HG02943 (cell line): ENCODE measurements around the gene CNBP.
"Not testable (repeated sequence)": the region's sequence is repeated elsewhere in the genome, so short reads cannot be mapped to it uniquely, and the experiment has no call there.

Source experiments
- ATAC-seq: cut with Tn5 transposase; IDR thresholded peaks from one replicate; pipeline ENCODE4 v1.9.1; 2021; ENCODE audit warnings: mild to moderate bottlenecking, low read depth, moderate library complexity; ENCODE audit not compliant: unreplicated experiment

The CNBP gene

DNA sequence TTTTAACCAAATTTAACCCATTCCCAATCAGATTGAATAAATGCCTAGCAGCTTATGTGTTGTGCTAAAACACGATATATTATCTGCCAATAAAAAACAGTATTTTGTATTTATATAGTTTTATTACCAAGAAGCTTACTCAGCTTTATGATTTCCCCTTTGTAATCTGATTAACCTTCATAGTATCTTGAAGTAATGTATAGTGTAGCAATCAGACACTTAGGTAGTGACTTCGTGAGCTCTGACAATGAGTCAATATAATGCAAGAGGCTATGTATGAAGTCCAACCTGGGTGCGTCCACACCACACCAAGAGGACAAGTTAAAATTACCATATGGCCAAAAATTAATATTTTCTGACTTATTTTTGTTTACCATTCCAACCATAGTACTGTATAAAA is 2.1 kb upstream of the CNBP start:
- no peak for ATAC-seq

DNA sequence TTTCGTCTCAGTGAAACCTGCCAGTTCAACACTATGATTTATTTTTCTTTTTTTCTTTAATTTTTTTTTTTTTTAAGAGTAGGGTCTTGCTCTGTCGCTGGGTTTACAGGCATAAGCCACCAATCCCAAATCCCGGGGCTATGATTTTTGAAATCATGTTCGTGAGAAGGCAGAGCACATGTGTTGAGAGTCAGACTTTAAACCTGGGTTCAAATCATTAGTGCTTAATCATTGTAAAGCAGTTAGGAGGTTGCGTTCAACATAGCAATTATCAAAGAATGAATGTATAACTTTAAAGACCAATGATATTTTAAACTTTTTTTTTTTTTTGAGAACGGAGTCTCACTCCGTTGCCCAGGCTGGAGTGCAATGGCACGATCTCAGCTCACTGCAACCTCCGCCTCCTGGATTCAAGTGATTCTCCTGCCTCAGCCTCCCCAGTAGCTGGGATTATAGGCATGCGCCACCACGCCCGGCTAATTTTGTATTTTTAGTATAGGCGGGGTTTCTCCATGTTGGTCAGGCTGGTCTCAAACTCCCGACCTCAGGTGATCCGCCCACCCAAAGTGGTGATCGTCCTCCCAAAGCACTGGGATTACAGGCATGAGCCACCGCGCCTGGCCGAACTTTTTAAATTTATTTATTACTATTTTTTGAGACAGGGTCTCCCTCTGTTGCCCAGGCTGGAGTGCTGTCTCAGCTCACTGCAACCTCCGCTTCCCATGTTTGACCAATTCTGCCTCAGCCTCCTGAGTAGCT is 1.3 kb upstream of the CNBP start:
- ATAC-seq: not testable (repeated sequence)

DNA sequence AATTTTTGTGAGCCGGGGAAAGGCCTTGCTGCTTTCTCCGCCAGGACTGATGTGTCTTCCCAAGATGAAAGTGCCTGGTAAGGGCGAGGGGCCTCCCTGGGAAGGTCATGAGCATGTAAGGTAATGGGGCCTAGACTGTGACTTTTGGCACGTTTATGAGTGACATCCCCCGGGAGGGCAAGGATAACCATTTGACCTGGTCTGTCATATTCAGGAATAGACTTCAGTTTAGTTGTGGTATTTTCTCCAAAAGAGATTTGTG is 631 bp upstream of the CNBP start:
- no peak for ATAC-seq

DNA sequence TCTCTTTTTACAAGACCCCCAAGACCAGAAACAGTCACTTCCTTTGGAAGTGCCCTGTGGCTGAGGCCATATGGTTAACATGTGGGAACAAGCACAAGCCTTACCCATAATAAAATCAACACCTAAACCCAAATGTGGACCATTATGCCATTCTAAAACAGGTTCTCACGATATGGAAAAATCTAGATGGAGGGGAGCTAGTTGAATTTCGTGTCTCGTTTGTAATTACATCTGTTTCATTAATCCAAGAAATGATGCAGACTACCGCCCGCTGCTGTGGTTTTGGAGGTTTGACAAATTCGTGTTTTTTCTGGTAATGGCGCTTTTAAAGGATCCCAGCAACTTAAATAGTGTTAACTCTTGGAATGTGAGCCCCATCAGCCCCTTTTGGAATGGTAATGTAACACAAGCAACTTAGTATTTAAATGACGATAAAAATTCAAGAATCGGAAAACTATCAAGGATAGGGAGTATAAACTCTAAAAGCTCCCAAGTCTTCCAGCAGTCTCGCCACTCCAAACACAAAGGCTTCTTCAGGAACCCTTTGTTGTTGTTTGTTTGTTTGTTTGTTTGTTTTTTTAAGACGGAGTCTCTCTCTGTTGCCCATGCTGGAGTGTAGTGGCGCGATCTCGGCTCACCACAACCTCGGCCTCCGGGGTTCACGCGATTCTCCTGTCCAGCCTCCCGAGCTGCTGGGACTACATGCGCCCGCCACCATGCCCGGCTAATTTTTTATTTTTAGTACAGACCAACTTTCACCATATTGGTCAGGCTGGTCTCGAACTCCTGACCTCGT is 1.1 kb downstream of the CNBP start:
- no peak for ATAC-seq

DNA sequence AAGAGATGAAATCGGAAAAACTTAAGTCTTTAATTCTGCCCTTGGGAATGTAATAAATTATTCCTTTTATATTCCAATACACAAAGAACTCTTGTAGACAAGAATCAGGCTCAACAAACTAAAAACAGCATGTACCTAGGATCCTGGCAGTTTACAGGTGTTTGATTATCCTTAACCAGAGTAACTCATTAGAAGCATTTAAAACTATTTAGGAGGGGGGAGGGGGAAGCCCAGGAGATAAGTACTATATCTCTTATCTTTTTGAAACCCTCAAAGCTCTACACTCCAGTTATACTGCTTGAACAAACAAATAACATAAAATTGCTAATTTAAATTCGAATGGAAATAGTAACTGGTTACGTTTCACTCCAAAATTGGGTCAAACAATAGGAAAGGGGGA is 1.9 kb downstream of the CNBP start:
- no peak for ATAC-seq

DNA sequence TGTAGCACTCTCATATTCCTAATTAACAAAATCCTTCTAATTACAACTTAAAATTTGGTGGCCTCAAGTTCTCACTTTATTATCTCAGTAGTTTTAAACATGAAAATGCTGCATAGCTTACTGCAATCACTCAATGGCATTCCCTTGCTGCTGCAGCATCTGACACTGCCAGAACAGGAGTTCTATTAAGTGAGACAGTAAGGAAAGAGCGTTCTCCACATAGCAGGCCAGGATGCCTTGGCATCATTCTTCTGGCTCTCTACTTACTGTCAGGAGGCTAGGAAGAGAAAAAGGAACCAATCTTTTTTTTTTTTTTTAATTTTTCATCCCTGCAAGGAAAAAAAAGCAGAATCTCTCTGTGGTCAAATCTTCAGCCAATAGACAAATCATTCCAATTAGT is 3.2 kb downstream of the CNBP start:
- no peak for ATAC-seq

DNA sequence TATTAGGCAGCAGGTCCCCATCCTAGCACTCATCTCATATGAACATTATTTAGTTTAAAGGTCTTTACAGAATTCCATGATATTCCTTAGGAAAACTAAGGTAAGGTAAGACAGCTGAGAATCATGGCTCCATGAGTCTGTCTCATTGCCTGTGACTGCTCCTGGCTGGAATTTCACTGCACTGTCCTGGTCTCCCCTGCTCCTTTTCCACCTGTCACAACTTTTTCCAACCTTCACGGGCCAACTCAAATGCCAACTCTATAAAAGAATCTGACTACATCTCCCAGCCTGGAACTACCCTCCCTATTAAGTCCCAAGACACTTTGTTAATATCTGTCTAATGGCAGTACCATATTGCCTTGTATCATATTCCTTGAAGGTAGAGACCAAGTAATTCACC is 7.6 kb downstream of the CNBP start:
- no peak for ATAC-seq

DNA sequence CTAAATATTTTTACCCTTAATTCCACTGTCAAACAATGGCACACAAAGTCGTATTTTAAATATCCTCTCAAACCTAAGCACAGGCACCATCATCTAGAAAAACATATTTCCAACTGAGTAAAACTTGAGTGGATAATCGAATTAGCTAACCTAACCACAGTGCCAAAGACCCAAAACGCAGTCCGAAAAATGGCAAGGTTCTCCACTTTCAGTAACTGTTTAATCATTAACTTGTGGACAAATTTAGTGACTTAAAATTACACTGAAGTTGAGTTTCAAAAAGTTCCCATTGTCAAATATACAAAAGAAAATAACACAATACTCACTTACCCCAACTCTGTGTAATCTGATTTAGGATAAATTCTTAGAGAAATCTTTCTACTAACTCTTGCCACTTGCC is 10.0 kb downstream of the CNBP start:
- ATAC-seq: no peak

DNA sequence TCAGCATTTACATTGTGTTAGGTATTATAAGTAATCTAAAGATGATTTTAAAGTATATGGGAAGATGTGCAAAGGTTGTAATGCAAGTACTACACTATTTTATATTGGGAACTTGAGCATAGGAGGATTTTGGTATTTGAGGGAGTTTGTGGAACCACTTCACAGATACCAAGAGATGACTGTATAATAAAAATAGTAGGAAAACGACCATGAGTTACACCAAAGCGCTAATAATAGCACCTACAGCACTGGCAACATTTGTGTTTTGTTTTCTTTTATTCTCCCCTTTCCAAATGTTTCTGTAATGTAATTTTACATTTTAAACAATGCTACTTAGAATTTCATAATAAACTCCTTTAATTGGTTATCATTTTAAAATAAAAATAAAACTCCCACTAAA is 10.5 kb downstream of the CNBP start:
- ATAC-seq: no peak

DNA sequence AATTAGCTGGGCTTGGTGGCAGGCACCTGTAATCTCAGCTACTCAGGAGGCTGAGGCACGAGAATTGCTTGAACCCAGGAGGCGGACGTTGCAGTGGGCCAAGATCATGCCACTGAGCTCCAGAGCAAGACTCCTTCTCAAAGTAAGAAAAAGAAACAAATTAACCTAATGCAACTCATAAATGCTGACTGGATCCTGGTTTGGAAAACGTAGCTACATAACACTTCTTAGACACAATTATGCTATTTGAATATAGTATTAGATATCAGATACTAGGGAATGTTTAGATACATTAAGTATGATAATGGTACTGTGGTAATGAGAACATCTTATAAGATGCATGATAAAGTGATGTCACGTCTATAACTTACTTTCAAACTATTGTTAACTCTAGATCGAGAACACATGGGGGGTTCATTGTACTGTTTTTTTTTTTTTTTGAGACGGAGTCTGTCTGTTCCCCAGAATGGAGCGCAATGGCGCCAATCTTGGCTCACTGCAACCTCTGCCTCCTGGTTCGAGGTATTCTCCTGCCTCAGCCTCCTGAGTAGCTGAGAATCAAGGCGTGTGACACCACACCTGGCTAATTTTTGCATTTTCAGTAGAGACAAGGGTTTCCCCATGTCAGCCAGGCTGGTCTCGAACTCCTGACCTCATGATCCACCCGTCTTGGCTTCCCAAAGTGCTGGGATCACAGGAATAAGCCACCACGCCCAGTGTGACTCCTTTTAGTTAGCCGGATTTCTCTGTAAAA is 16.9 kb downstream of the CNBP start:
- no peak for ATAC-seq

DNA sequence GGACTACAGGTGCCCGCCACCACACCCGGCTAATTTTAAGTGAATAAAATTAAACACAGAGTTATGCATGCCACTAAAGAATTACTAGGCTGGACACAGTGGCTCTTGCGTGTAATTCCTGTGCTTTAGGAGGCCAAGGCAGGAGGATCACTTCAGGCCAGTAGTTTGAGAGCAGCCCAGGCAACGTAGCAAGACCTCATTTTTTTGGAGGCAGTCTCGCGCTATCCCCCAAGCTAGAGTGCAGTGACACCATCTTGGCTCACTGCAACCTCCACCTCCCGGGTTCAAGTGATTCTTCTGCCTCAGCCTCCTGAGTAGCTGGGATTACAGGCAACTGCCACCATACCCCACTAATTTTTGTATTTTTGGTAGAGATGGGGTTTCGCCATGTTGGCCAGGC is 18.1 kb downstream of the CNBP start:
- not testable (repeated sequence) for ATAC-seq

DNA sequence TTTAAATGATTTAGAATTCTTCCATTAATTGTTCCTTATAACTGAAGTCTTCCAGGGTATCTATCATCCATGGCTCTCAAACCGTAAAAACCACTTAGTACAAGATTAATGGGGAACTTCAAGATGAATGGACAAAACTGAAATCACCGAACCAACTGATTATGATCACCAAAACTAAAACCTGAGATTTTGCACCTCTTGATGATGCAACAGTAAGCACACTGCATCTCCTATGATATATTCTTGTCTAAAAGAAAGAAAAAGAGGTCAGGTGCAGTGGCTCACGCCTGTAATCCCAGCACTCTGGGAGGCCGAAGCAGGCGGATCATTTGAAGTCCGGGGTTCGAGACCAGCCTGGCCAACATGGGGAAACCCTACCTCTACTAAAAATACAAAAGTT is 19.2 kb downstream of the CNBP start:
- no peak for ATAC-seq

DNA sequence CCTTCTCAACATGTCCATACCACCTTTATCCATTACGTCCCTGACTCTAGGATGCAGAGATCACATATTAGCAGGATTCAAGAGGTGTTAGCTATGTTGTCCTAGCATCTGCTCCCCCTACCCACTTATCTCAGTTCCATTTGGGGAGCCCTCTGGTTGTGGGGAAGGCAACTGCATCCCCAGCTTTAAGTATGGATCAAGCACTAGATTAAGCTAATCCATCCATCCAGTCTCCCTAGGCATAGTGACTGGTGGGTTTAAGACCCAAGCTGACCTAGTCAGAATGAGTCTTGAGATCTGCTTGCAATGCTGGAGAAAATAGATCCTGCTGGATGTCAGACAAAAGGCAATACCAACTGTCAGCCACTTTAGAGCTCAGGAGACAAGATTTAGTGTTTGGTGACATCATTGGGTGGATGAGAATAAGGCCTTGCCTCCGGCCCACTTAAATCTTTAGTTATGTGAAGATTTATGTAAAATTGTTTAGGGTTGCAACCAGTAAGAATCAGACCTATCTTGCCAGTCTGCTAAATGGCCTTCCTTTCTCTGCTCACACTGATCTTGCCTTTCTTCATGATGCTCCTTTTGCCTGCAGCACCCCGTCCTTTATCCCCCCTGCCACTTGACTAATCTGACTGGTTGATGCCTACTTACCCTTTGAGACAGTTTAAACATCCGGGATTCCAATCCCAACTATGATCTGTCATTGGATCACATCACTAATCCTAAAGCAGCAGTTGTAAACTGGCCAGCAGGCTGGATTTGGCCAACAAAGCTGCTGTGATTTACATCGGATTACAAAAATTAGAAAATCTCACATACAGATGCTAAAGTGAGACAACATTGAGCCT is 20.7 kb downstream of the CNBP start:
- ATAC-seq: no peak

DNA sequence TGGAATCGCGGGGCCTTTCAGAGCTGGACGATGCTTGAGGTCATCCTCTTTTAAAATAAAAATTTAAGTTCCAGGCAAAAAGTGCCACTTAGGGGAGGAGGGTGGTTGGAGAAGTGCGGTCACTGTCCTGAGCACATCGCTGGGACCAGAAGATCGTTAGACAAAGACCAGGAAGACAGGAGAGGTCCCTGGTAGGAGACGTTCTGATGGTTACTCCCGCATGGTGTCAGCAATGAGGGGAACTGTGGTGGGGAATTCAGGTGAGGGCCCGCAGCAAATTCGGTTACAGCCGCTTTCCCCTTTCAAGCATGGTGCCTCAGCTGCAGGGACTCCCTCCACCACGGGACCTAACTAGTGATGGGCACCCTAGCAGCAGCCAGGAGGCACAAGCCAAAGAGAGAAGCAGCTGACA is 21.8 kb downstream of the CNBP start:
- ATAC-seq: no peak

DNA sequence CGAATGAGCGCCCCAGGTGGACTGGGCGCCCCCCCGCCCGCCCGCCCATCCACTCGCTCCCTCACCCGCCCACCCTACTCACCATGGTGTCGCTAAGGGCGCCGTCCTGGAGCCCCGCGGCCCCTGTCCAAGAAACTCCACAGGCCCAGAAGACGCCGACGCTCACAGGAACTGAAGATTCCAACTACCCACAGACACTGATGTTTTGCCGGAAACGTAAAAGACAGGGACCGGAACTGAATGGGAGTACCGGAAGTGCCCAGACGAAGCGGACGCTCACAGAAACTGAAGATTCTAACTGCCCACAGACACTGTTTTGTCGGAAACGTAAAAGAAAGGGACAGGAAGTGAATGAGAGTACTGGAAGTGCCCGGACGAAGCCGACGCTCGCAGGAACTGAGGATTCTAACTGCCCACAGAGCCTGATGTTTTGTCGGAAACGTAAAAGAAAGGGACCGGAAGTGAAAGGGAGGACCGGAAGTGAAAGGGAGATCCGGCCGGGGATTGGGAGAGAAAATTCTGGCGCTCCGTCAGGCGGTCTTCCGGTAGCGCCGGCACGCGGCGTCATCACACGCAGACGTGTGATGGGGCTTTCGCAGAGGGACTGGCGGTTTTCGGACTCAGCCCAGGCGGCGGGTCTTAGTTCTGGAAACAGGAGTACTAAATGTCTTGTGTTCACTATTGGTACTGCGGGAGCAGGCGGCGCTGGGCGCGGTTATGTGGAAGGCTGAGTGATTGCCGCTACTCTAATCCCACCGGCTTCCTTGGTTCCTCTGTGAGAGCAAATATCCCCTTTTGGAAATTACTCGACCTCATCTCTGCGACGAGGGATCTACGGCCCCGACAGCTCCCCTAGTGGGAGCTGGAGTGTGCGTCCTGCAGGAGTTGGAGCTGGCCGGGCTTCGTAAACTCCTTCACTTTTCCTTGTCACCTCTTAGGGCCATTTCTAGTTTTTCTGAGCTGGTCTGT is 22.5 kb downstream of the CNBP start, which contains the start of gene ISY1:
TSS of gene ISY1 (minus strand) at position 173 of the 969 bp plus-strand sequence. CDS start at position 85, 88 bp downstream.
- ATAC-seq: peak; percentile 85

DNA sequence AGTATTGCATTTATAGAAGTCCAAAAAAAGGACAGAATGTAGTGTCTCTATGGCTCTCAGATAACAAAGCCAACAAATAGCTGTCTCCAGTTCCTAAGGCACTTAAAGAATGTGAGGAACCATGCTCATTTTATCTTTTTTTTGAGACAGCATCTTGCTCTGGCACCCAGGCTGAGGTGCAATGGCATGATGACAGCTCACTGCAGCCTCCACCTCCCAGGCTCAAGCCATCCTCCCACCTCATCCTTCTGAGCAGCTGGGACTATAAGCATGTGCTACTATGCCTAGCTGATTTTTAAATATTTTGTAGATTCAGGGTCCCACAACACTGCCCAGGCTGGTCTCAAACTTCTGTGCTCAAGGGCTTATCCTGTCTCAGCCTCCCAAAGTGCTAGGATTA is 38.9 kb downstream of the CNBP start:
- ATAC-seq: no peak

DNA sequence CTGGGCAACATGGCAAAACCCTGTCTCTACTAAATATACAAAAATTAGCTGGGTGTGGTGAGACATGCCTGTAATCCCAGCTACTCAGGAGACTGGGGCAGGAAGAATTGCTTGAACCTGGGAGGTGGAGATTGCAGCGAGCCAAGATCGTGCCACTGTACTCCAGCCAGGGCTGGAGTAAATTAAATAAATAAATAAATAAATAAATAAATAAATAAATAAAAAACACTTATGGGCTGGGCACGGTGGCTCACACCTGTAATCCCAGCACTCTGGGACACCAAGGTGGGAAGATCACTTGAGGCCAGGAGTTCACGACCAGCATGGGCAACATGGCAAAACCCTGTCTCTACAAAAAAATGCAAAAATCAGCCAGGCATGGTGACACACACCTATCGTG is 42.7 kb downstream of the CNBP start:
- ATAC-seq: not testable (repeated sequence)

DNA sequence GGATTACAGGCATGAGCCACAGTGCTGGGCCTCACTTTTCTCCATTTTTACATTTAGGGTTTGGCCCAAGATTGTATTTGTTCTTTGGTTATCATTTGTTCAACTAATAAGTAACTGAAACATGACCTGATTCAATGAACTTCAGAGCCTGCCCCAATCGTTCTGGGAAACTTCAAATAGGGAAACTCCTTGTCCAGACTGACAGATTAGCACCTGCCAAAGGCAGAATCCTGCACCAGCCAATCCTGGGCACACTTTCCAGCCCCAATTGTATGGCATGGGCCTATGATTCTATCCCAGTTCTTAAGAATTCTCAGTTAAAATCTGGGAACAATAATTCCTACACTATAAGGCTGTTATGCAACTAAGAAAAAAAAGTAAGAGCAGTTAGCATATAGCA is 43.8 kb downstream of the CNBP start:
- ATAC-seq: no peak

DNA sequence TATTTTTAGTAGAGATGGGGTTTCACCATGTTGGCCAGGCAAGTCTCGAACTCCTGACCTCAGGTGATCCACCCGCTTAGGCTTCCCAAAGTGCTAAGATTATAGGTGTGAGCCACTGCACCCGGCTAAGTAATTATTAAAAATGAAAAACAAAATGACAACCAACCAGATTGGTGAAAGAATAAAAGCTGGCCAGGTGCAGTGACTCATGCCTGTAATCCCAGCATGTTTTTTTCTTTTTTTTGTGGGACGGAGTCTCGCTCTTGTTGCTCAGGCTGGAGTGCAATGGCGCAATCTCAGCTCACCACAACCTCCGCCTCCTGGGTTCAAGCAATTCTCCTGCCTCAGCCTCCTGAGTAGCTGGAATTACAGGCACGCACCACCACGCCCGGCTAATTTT is 47.4 kb downstream of the CNBP start:
- ATAC-seq: not testable (repeated sequence)
